IPS-15b (cell line): Measurements from ENCODE around the gene N4BP2L1.

Experiments used
- H3K27me3 ChIP-seq: one replicate; pipeline ENCODE4 v1.6.1; 2013; ENCODE audit warnings: low read length; ENCODE audit not compliant: control insufficient read depth, insufficient read depth
- H3K36me3 ChIP-seq: one replicate; pipeline ENCODE4 v1.6.1; 2013; ENCODE audit warnings: low read length; ENCODE audit not compliant: control insufficient read depth, insufficient read depth
- H3K4me1 ChIP-seq: one replicate; pipeline ENCODE4 v1.6.1; 2013; ENCODE audit warnings: mild to moderate bottlenecking, low read length; ENCODE audit not compliant: control insufficient read depth, insufficient read depth
- H3K4me3 ChIP-seq: one replicate; pipeline ENCODE4 v1.5.1; 2013; ENCODE audit warnings: low read depth, low read length
- H3K9ac ChIP-seq: one replicate; pipeline ENCODE4 v1.6.1; 2013; ENCODE audit warnings: low read depth, mild to moderate bottlenecking, low read length
- H3K9me3 ChIP-seq: one replicate; pipeline ENCODE4 v1.6.1; 2013; ENCODE audit warnings: mild to moderate bottlenecking, low read length; ENCODE audit not compliant: control insufficient read depth, insufficient read depth

Gene N4BP2L1

GRCh38 chr13:32454886-32455593 lies 27.1 kb upstream of the N4BP2L1 start:
- Histone ChIP-seq H3K27me3 (no peaks in the 10 kb centered on the region), H3K4me3 (no peak overlapping the region), H3K4me1 (no peaks in the 10 kb centered on the region), H3K36me3 (no peaks in the 10 kb centered on the region), H3K9me3 (no peaks in the 10 kb centered on the region), H3K9ac (no peak overlapping the region)

GRCh38 chr13:32453981-32454380 lies 26.1 kb upstream of the N4BP2L1 start:
- Histone ChIP-seq H3K4me1 (no peaks in the 10 kb centered on the region), H3K9me3 (no peaks in the 10 kb centered on the region), H3K4me3 (no peak overlapping the region), H3K9ac (no peak overlapping the region), H3K36me3 (no peaks in the 10 kb centered on the region), H3K27me3 (no peaks in the 10 kb centered on the region)

GRCh38 chr13:32448972-32449371 lies 21.0 kb upstream of the N4BP2L1 start:
- Histone ChIP-seq H3K4me1 (no peaks in the 10 kb centered on the region), H3K9ac (no peak overlapping the region), H3K4me3 (no peak overlapping the region), H3K36me3 (no peaks in the 10 kb centered on the region), H3K9me3 (no peaks in the 10 kb centered on the region), H3K27me3 (no peaks in the 10 kb centered on the region)

DNA sequence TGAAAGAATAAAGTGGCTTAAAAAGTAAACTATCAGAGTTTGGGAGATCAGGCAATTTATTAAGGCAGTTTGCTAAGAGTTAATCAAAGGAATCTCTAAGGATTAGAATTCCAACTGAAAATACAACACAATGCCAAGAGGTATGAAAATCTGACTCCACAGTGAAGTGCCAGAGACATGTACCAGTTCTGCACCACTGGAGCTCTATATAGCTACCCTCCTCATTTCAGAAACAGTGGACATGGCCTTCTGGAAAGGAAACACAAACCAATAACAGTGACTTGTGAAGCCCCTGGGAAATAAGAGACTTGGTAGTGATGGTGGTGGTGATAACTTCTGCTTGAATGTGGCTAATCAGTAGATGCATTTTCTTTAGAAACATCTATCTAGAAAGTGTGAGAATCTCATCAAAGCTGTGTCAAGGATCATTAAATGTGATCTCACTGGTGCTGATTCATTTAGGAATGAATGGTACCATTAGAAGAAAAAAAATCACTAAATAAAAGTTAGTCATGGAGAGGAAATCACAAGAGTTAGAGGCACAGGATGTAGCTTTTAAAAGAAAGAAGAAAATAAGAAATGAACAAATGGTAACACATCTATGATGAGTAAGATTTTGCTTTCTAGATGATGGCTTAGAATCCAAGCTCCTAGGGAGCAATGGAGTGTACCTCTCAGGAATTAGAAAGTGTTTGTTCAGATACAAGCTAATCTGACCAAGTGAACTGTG lies 20.1 kb upstream of the N4BP2L1 start:
- H3K36me3 ChIP-seq, result no peaks in the 10 kb centered on the region
- H3K9me3 ChIP-seq, result no peaks in the 10 kb centered on the region
- H3K27me3 ChIP-seq, result no peaks in the 10 kb centered on the region
- H3K9ac ChIP-seq, result no peak overlapping the region
- no peak overlapping the region for H3K4me3 ChIP-seq
- H3K4me1 ChIP-seq, result no peaks in the 10 kb centered on the region

DNA sequence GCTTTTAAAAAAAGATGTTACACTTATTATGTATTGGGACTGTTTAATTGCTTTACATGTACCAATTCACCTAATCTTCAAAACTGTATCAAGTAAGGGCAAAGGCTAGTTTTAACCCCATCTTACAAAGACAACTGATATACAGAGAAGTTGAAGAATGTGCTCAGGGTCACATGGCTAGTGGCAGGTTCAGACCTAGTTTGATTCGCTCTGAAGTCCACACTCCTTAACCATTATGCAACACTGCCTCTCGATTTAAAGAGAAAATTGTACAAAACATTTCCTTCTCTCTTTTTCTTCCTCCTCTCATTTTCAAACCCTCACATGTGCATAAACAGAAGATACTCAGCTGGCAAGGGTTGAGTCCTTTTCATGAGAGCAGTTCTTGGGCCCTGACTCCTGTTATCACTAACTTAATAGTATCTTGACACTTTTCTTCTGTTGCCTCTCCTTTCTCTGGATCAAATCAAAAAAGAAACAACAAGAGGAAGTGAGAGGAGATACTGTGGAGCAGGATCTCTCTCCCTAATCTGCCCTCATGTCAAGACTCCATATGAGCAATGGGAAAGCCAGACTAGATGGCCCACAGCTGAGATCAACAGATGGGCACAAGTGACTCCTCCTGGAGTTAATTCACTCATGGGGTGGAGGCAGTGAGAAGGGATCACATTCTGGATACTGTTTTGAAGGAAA lies 19.0 kb upstream of the N4BP2L1 start:
- H3K27me3 ChIP-seq, result no peaks in the 10 kb centered on the region
- H3K4me1 ChIP-seq, result no peaks in the 10 kb centered on the region
- H3K9me3 ChIP-seq, result no peaks in the 10 kb centered on the region
- H3K36me3 ChIP-seq, result no peaks in the 10 kb centered on the region
- no peak overlapping the region for H3K9ac ChIP-seq
- no peak overlapping the region for H3K4me3 ChIP-seq

GRCh38 chr13:32446220-32446619 lies 18.3 kb upstream of the N4BP2L1 start:
- no peaks in the 10 kb centered on the region for H3K36me3 ChIP-seq
- no peaks in the 10 kb centered on the region for H3K9me3 ChIP-seq
- no peak overlapping the region for H3K4me3 ChIP-seq
- no peak overlapping the region for H3K9ac ChIP-seq
- H3K27me3 ChIP-seq, result no peaks in the 10 kb centered on the region
- no peaks in the 10 kb centered on the region for H3K4me1 ChIP-seq

- no peak overlapping the region for H3K4me3 ChIP-seq
- no peaks in the 10 kb centered on the region for H3K9me3 ChIP-seq
- H3K4me1 ChIP-seq, result no peaks in the 10 kb centered on the region
- no peaks in the 10 kb centered on the region for H3K27me3 ChIP-seq
- no peak overlapping the region for H3K9ac ChIP-seq
- no peaks in the 10 kb centered on the region for H3K36me3 ChIP-seq
Measured at GRCh38 chr13:32445461-32445860, 17.5 kb upstream of the N4BP2L1 start.

GRCh38 chr13:32443111-32443510 lies 15.2 kb upstream of the N4BP2L1 start:
- no peaks in the 10 kb centered on the region for H3K9me3 ChIP-seq
- no peaks in the 10 kb centered on the region for H3K27me3 ChIP-seq
- no peaks in the 10 kb centered on the region for H3K4me1 ChIP-seq
- no peak overlapping the region for H3K4me3 ChIP-seq
- H3K9ac ChIP-seq, result no peak overlapping the region
- H3K36me3 ChIP-seq, result no peaks in the 10 kb centered on the region

GRCh38 chr13:32438871-32439270 lies 10.9 kb upstream of the N4BP2L1 start:
- Histone ChIP-seq H3K9me3 (no peaks in the 10 kb centered on the region), H3K27me3 (no peaks in the 10 kb centered on the region), H3K4me1 (no peaks in the 10 kb centered on the region), H3K36me3 (no peaks in the 10 kb centered on the region), H3K9ac (no peak overlapping the region), H3K4me3 (no peak overlapping the region)

DNA sequence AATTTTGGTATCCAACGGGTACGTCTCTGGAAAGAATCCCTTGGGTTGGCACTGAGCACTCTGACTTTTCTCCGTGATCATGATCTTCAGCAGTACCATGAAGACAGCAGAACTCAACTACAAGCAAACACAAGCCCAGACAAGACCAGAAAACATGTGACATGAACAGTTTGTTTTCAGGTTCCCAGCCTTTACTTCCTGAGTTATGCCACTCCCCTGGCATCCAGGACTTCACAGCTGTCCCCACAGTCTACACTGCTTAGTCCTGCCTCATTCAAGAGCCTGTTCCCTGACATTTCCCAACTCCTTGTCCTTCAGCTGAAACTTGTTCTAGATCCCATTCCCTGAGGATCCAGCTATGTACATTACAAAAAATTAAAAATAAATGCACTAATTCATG lies 4.9 kb upstream of the N4BP2L1 start:
- no peak overlapping the region for H3K9ac ChIP-seq
- no peaks in the 10 kb centered on the region for H3K9me3 ChIP-seq
- peaks cover 2% of the 10 kb centered on the region for H3K4me1 ChIP-seq

DNA sequence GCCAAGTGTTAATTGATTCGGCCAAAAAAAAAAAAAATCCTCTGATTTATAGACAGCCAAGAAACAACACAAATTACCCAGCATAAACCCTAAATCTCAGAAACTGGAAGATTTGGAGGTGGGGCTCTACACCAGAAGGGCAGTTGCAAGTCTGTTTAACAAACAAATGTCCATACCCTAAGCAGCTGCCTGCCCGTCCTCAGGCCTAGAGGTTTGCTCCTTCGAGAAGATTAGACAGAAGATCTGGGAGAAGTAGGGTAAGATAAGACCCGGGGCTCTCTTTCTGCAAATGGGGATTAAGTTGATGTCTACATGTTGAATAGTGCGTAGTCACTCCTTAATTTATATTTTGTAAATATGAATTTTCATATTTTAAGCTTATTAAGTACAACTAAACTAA lies 3.4 kb upstream of the N4BP2L1 start:
- H3K4me3 ChIP-seq, result no peak overlapping the region
- H3K36me3 ChIP-seq, result no peaks in the 10 kb centered on the region
- no peaks in the 10 kb centered on the region for H3K9me3 ChIP-seq
- peaks cover 5% of the 10 kb centered on the region for H3K27me3 ChIP-seq
- H3K4me1 ChIP-seq, result peaks cover 5% of the 10 kb centered on the region
- no peak overlapping the region for H3K9ac ChIP-seq

More for the DNA sequence above, 4.9 kb upstream of the N4BP2L1 start:
- no peak overlapping the region for H3K4me3 ChIP-seq
- no peaks in the 10 kb centered on the region for H3K36me3 ChIP-seq
- H3K27me3 ChIP-seq, result no peaks in the 10 kb centered on the region
